Kidney epithelial cell (primary cell): ENCODE measurements around the gene MORN5. TPM values are rescaled to one million over a fixed set of nuclear protein-coding genes. Genes with fewer than 3 reads are reported as not detected.

ENCODE experiments used
- DNase-seq: peaks from one replicate; pipeline ENCODE4 v3.0.0-alpha.2; 2010; ENCODE audit warnings: low read depth
- H3K27me3 ChIP-seq: 2 replicates; pipeline ENCODE4 v1.6.0; 2011; ENCODE audit warnings: low read length; ENCODE audit not compliant: control insufficient read depth, insufficient read depth
- H3K36me3 ChIP-seq: 2 replicates; pipeline ENCODE4 v1.5.1; 2011; ENCODE audit warnings: low read length; ENCODE audit not compliant: control insufficient read depth, insufficient read depth
- H3K4me3 ChIP-seq: 2 replicates; pipeline ENCODE4 v1.5.1; 2011; ENCODE audit warnings: low read depth, mild to moderate bottlenecking, control low read depth, low read length
- total RNA-seq: library from RNA; depleted of rRNA; stranded (reverse); fragments of >200 nt; gene quantifications from 2 replicates; pipeline ENCODE4 v1.2.3, GENCODE V29; 2015
- TF ChIP-seq, protein P1 (sequence below): IDR thresholded peaks from 2 replicates; pipeline ENCODE4 v1.5.1; 2011; ENCODE audit warnings: mild to moderate bottlenecking, moderate library complexity, low read length, control low read depth, inconsistent platforms; ENCODE audit not compliant: insufficient read depth, poor library complexity, severe bottlenecking

The MORN5 gene
- total RNA-seq, 1 donor from 2014 or later = not detected

- no peak for DNase-seq
- TF ChIP-seq, protein P1, sequence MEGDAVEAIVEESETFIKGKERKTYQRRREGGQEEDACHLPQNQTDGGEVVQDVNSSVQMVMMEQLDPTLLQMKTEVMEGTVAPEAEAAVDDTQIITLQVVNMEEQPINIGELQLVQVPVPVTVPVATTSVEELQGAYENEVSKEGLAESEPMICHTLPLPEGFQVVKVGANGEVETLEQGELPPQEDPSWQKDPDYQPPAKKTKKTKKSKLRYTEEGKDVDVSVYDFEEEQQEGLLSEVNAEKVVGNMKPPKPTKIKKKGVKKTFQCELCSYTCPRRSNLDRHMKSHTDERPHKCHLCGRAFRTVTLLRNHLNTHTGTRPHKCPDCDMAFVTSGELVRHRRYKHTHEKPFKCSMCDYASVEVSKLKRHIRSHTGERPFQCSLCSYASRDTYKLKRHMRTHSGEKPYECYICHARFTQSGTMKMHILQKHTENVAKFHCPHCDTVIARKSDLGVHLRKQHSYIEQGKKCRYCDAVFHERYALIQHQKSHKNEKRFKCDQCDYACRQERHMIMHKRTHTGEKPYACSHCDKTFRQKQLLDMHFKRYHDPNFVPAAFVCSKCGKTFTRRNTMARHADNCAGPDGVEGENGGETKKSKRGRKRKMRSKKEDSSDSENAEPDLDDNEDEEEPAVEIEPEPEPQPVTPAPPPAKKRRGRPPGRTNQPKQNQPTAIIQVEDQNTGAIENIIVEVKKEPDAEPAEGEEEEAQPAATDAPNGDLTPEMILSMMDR = no peak
Observed at GRCh38 chr9:122191584-122191983, 31.9 kb downstream of the MORN5 start.

DNA sequence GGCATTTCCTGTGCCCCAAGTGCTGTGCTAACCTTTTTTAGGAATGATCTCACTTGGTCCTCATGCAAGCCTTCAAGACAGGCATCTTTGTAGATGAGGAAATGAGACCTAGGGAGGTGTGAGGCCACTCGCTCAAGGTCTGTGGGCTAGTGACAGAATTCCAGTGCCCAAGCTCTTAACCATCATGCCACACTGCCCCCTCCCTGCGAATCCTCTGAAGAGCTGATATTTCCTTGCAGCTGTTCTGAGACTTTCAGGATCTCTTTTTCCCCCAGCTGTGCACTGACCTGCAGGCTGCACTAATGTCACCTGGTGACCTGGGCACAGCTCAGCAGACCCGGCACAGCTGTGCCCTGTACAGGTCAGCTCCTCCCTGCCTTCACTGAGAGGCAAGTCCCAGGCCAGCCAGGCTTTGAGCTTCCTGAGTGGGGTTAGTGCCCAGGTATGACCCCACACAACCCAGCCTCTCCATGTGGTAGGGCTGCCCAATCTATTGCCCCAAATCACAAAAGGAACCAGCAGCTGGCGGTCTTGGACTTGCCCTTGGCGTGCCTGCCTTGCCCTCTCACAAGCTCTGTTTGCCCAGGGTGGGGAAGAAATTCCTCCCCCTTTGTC lies 32.7 kb downstream of the MORN5 start:
- no peak for DNase-seq
- Histone ChIP-seq H3K27me3 (no peaks in the 10 kb centered on the region), H3K4me3 (no peak overlapping the region), H3K36me3 (no peaks in the 10 kb centered on the region)
- TF ChIP-seq, protein P1 = no peak

More at GRCh38 chr9:122191584-122191983, 31.9 kb downstream of the MORN5 start:
- Histone ChIP-seq H3K4me3 (no peak overlapping the region), H3K27me3 (no peaks in the 10 kb centered on the region), H3K36me3 (no peaks in the 10 kb centered on the region)

GRCh38 chr9:122192914-122193525 lies 33.3 kb downstream of the MORN5 start:
- H3K36me3 ChIP-seq = no peaks in the 10 kb centered on the region
- no peak overlapping the region for H3K4me3 ChIP-seq
- no peak for DNase-seq
- H3K27me3 ChIP-seq = peaks cover 5% of the 10 kb centered on the region
- TF ChIP-seq, protein P1 = no peak

- Histone ChIP-seq H3K27me3 (peaks cover 11% of the 10 kb centered on the region), H3K36me3 (no peaks in the 10 kb centered on the region), H3K4me3 (no peak overlapping the region)
- no peak for DNase-seq
- TF ChIP-seq, protein P1 = no peak
Observed at GRCh38 chr9:122193651-122194050, 33.9 kb downstream of the MORN5 start.

GRCh38 chr9:122195875-122196274 lies 36.2 kb downstream of the MORN5 start:
- DNase-seq = no peak
- Histone ChIP-seq H3K36me3 (no peaks in the 10 kb centered on the region), H3K4me3 (no peak overlapping the region), H3K27me3 (peaks cover 11% of the 10 kb centered on the region)
- TF ChIP-seq, protein P1 = no peak

GRCh38 chr9:122197426-122197825 lies 37.7 kb downstream of the MORN5 start:
- H3K27me3 ChIP-seq = peaks cover 11% of the 10 kb centered on the region
- H3K4me3 ChIP-seq = no peak overlapping the region
- TF ChIP-seq, protein P1 = no peak
- no peak for DNase-seq
- H3K36me3 ChIP-seq = no peaks in the 10 kb centered on the region
